ENCODE data around the gene LGALS9.
"Not testable (repeated sequence)": the region's sequence is repeated elsewhere in the genome, so short reads cannot be mapped to it uniquely, and the experiment has no call there.

Gene LGALS9

GRCh38 chr17:27667656-27668487, 36.9 kb downstream of the LGALS9 start:
- no peak for DNase-seq (ENCODE audit: low spot score)
- no peak for TF ChIP-seq CTCF (IDR thresholded peaks at IDR 0.05; ENCODE audit: extremely low read depth, missing control alignments)

- TF ChIP-seq CTCF (IDR thresholded peaks at IDR 0.05; ENCODE audit: extremely low read depth, missing control alignments): no peak
Observed at GRCh38 chr17:27668488-27668823, 37.5 kb downstream of the LGALS9 start.

GRCh38 chr17:27669136-27669535, 38.1 kb downstream of the LGALS9 start:
- TF ChIP-seq CTCF (IDR thresholded peaks at IDR 0.05; ENCODE audit: extremely low read depth, missing control alignments): no peak
- no peak for DNase-seq (ENCODE audit: low spot score)

More at GRCh38 chr17:27668488-27668823, 37.5 kb downstream of the LGALS9 start:
- no peak for DNase-seq (ENCODE audit: low spot score)

- TF ChIP-seq CTCF (IDR thresholded peaks at IDR 0.05; ENCODE audit: extremely low read depth, missing control alignments): no peak
Observed at GRCh38 chr17:27669850-27670249, 38.9 kb downstream of the LGALS9 start.

DNA sequence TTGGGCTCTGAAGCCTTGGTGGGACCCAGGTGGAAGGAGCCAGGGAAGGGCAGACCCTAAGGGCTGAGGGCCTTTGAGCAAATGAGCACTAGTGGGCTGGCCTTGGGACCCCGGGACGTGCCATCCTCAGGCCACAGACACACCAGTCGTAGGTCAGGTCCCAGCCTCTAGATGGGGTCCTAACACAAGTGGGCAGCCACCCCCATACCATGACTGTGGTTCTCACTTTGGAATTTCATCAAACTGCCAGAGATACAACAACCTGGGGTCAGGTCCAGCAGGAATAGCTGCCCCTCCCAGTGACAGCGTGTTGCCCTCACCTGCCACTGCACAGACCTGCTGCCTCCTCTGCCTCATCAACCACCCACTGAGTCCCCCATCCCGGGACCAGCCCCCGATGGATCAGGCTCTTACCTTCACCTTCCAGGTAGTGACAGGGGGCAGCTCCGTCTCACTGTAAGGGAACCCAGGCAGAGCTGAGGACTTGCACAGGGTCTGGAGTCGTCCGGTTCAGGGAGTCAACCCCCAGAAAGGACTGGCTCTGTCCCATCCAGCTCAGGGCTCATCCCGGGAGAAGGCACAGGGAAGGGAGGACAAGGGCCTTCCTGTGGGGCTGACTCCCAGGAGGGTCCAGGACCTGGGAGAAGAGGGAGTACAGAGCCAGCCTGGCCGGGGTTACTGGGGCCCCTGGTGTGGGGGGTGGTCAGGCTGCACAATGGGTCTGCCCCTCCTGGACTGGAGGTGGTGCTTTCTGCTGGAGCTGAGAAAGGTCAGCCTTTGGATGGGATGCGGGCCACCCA, 40.0 kb downstream of the LGALS9 start:
- no peak for DNase-seq (ENCODE audit: low spot score)
- TF ChIP-seq CTCF (IDR thresholded peaks at IDR 0.05; ENCODE audit: extremely low read depth, missing control alignments): no peak

More at GRCh38 chr17:27669850-27670249, 38.9 kb downstream of the LGALS9 start:
- no peak for DNase-seq (ENCODE audit: low spot score)

- no peak for DNase-seq (ENCODE audit: low spot score)
- TF ChIP-seq CTCF (IDR thresholded peaks at IDR 0.05; ENCODE audit: extremely low read depth, missing control alignments): no peak
Observed at GRCh38 chr17:27671591-27671910, 40.6 kb downstream of the LGALS9 start.

GRCh38 chr17:27671977-27672480, 41.0 kb downstream of the LGALS9 start:
- not testable (repeated sequence) for DNase-seq (ENCODE audit: low spot score)

All from GM20000 (cell line).